ENCODE data around the gene GYPC. TPM values are rescaled to one million over a fixed set of nuclear protein-coding genes. Genes with fewer than 3 reads are reported as not detected.

The GYPC gene
- total and polyA plus RNA-seq, 8 donors, result 31.3 to 119 (median 46.7) TPM

GRCh38 chr2:126675637-126676036 is 19.7 kb downstream of the GYPC start:
- peaks cover 0 to 3% (median 0%) of the 10 kb centered on the region in 4 donors for H3K4me1 ChIP-seq
- TF ChIP-seq CTCF (IDR thresholded peaks at IDR 0.05) (no peak), POLR2A (IDR thresholded peaks at IDR 0.05) (no peak), EP300 (IDR thresholded peaks at IDR 0.05) (no peak), POLR2AphosphoS5 (IDR thresholded peaks at IDR 0.05) (no peak)
- no peaks in the 10 kb centered on the region for H3K27me3 ChIP-seq
- H3K36me3 ChIP-seq, result peaks cover 0 to 30% (median 10%) of the 10 kb centered on the region in 4 donors
- no peak for DNase-seq
- intact Hi-C loops (cut with DNase I; ENCODE audit: low total_unique reads), result no loop called here
- no peak overlapping the region for H3K27ac ChIP-seq
- H3K9me3 ChIP-seq, result peaks cover 0 to 29% (median 12%) of the 10 kb centered on the region in 4 donors
- WGBS, 5 donors, result 94 to 96% (median 96%) methylated on average over 5 of the region's 5 CpGs
- H3K4me3 ChIP-seq, result no peak overlapping the region

GRCh38 chr2:126676221-126677175 is 20.5 kb downstream of the GYPC start:
- Histone ChIP-seq H3K9me3 (peaks cover 0 to 29% (median 12%) of the 10 kb centered on the region in 4 donors), H3K36me3 (peaks cover 0 to 30% (median 10%) of the 10 kb centered on the region in 4 donors), H3K4me3 (no peak overlapping the region), H3K27ac (no peak overlapping the region), H3K27me3 (no peaks in the 10 kb centered on the region), H3K4me1 (no peaks in the 10 kb centered on the region)
- no peak for DNase-seq
- WGBS, 5 donors, result 53 to 80% (median 65%) methylated on average over 1 of the region's 1 CpG
- TF ChIP-seq POLR2A (IDR thresholded peaks at IDR 0.05), result no peak
- no peak for TF ChIP-seq CTCF (IDR thresholded peaks at IDR 0.05)
- no peak for TF ChIP-seq EP300 (IDR thresholded peaks at IDR 0.05)
- TF ChIP-seq POLR2AphosphoS5 (IDR thresholded peaks at IDR 0.05), result no peak
- intact Hi-C loops (cut with DNase I; ENCODE audit: low total_unique reads), result no loop called here

- peak in 1 of 4 donors; percentile 25 for TF ChIP-seq POLR2A (IDR thresholded peaks at IDR 0.05)
- no peak for TF ChIP-seq POLR2AphosphoS5 (IDR thresholded peaks at IDR 0.05)
- intact Hi-C loops (cut with DNase I; ENCODE audit: low total_unique reads), result no loop called here
- peaks cover 0 to 31% (median 10%) of the 10 kb centered on the region in 4 donors for H3K36me3 ChIP-seq
- H3K4me1 ChIP-seq, result no peaks in the 10 kb centered on the region
- H3K27me3 ChIP-seq, result no peaks in the 10 kb centered on the region
- no peak overlapping the region for H3K4me3 ChIP-seq
- peaks cover 0 to 29% (median 12%) of the 10 kb centered on the region in 4 donors for H3K9me3 ChIP-seq
- no peak for DNase-seq
- H3K27ac ChIP-seq, result no peak overlapping the region
- 69 to 93% (median 82%) methylated on average over 1 of the region's 1 CpG for WGBS, 5 donors
Observed at GRCh38 chr2:126677176-126677538, 21.2 kb downstream of the GYPC start.

- Histone ChIP-seq H3K4me1 (no peaks in the 10 kb centered on the region), H3K27me3 (no peaks in the 10 kb centered on the region), H3K4me3 (no peak overlapping the region), H3K9me3 (peaks cover 0 to 29% (median 12%) of the 10 kb centered on the region in 4 donors), H3K27ac (no peak overlapping the region), H3K36me3 (peaks cover 0 to 32% (median 7%) of the 10 kb centered on the region in 4 donors)
- TF ChIP-seq POLR2AphosphoS5 (IDR thresholded peaks at IDR 0.05) (no peak), EP300 (IDR thresholded peaks at IDR 0.05) (no peak), CTCF (IDR thresholded peaks at IDR 0.05) (no peak), POLR2A (IDR thresholded peaks at IDR 0.05) (no peak)
- intact Hi-C loops (cut with DNase I; ENCODE audit: low total_unique reads), result no loop called here
- DNase-seq, result no peak
- 59 to 63% (median 62%) methylated on average over 13 of the region's 13 CpGs for WGBS, 5 donors
Observed at GRCh38 chr2:126678269-126679065, 22.5 kb downstream of the GYPC start.
